Measurements from ENCODE around the gene USP48. TPM values are rescaled to one million over a fixed set of nuclear protein-coding genes. Genes with fewer than 3 reads are reported as not detected.

USP48 gene
- total RNA-seq, 2 donors from 2014 or later = 36.2 to 47.5 TPM

DNA sequence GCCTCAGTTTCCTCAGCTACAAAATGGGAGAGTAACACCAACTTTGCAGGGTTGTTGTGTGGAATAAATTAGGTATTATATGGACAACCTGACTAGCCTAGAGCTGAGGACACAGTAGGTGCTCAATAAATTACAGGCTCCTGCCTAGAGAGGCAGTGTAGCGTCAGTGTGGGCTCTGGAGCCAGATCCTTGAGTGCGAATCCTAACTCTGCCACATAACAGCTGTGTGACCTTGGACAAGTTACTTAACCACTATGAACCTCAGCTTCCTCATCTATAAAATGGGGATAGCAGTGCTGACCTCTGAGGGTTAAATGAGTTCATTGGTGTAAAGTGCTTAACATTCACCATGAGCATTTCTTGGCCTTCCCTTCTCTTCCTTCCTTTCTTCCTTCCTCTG, 146.9 kb downstream of the USP48 start:
- Histone ChIP-seq H3K36me3 (no peaks in the 10 kb centered on the region), H3K27ac (peak overlapping the region in 1 of 2 donors; percentile 75)

GRCh38 chr1:21634806-21635535, 148.0 kb downstream of the USP48 start:
- no peak overlapping the region for H3K4me3 ChIP-seq
- peak overlapping the region; percentile 75 to 81 for H3K27ac ChIP-seq
- H3K27me3 ChIP-seq (replicated peaks; ENCODE audit: insufficient read depth) = no peaks in the 10 kb centered on the region
- DNase-seq (ENCODE audit: low spot score) = no peak
- H3K36me3 ChIP-seq = no peaks in the 10 kb centered on the region
- 73% methylated on average over 12 of the region's 12 CpGs for WGBS
- peaks cover 31% of the 10 kb centered on the region for H3K4me1 ChIP-seq (replicated peaks)
- intact Hi-C loops (cut with DNase I) = no loop called here
- TF ChIP-seq, protein P1, sequence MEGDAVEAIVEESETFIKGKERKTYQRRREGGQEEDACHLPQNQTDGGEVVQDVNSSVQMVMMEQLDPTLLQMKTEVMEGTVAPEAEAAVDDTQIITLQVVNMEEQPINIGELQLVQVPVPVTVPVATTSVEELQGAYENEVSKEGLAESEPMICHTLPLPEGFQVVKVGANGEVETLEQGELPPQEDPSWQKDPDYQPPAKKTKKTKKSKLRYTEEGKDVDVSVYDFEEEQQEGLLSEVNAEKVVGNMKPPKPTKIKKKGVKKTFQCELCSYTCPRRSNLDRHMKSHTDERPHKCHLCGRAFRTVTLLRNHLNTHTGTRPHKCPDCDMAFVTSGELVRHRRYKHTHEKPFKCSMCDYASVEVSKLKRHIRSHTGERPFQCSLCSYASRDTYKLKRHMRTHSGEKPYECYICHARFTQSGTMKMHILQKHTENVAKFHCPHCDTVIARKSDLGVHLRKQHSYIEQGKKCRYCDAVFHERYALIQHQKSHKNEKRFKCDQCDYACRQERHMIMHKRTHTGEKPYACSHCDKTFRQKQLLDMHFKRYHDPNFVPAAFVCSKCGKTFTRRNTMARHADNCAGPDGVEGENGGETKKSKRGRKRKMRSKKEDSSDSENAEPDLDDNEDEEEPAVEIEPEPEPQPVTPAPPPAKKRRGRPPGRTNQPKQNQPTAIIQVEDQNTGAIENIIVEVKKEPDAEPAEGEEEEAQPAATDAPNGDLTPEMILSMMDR (IDR thresholded peaks at IDR 0.05) = no peak
- TF ChIP-seq POLR2AphosphoS5 (IDR thresholded peaks at IDR 0.05) = no peak
- TF ChIP-seq POLR2A (IDR thresholded peaks at IDR 0.05) = no peak
- no peaks in the 10 kb centered on the region for H3K9me3 ChIP-seq

More for the DNA sequence above, 146.9 kb downstream of the USP48 start:
- intact Hi-C loops (cut with DNase I) = no loop called here
- Histone ChIP-seq H3K9me3 (no peaks in the 10 kb centered on the region), H3K4me3 (no peak overlapping the region), H3K27me3 (replicated peaks; ENCODE audit: insufficient read depth) (no peaks in the 10 kb centered on the region), H3K4me1 (replicated peaks) (peaks cover 31% of the 10 kb centered on the region)
- DNase-seq (ENCODE audit: low spot score) = no peak
- TF ChIP-seq POLR2A (IDR thresholded peaks at IDR 0.05) = no peak
- TF ChIP-seq, protein P1 (IDR thresholded peaks at IDR 0.05) = no peak
- TF ChIP-seq POLR2AphosphoS5 (IDR thresholded peaks at IDR 0.05) = no peak
- WGBS = 96% methylated on average over 2 of the region's 2 CpGs

GRCh38 chr1:21633992-21634805, 148.8 kb downstream of the USP48 start:
- Histone ChIP-seq H3K27ac (peak overlapping the region; percentile 75 to 81), H3K27me3 (replicated peaks; ENCODE audit: insufficient read depth) (no peaks in the 10 kb centered on the region), H3K4me3 (no peak overlapping the region), H3K36me3 (no peaks in the 10 kb centered on the region), H3K9me3 (no peaks in the 10 kb centered on the region), H3K4me1 (replicated peaks) (peaks cover 28% of the 10 kb centered on the region)
- intact Hi-C loops (cut with DNase I) = no loop called here
- 33% methylated on average over 17 of the region's 18 CpGs for WGBS
- no peak for TF ChIP-seq POLR2A (IDR thresholded peaks at IDR 0.05)
- TF ChIP-seq, protein P1 (IDR thresholded peaks at IDR 0.05) = no peak
- TF ChIP-seq POLR2AphosphoS5 (IDR thresholded peaks at IDR 0.05) = peak; percentile 63
- DNase-seq (ENCODE audit: low spot score) = peak; percentile 86

DNA sequence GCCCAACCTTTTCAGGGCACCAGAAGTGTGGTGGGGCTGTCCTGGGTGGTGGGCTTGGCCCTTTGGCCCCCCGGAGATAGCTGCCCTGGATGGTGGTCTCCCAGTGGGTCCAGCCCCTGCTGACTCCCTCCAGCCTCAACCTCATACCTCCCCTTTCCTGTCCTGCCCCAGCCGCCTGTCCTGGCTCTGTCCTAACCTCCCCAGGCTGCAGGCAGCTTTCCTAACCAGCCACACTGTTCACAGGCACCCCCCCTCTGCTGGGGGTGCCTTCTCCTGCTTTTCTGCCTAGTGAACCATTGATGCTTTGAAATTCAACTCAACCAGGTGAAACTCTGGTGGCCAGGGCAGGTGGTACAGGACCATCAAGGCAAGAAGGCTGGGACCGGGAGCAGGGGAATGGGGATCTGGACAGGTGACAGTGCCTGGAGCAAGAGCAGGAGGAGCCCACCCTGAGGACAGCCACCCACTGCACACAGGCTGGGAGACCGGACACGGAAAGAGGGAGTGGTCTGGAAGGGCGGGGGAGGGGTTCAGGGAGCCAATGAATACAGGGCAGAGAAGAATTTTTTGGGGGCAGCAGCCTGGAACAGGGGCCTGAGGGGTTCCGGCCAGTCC, 149.7 kb downstream of the USP48 start:
- no peaks in the 10 kb centered on the region for H3K9me3 ChIP-seq
- 74% methylated on average over 7 of the region's 7 CpGs for WGBS
- H3K27ac ChIP-seq = peak overlapping the region; percentile 75 to 81
- no peak overlapping the region for H3K4me3 ChIP-seq
- H3K36me3 ChIP-seq = no peaks in the 10 kb centered on the region
- no peak for DNase-seq (ENCODE audit: low spot score)
- H3K4me1 ChIP-seq (replicated peaks) = peaks cover 19% of the 10 kb centered on the region
- TF ChIP-seq, protein P1 (IDR thresholded peaks at IDR 0.05) = no peak
- TF ChIP-seq POLR2A (IDR thresholded peaks at IDR 0.05) (no peak), POLR2AphosphoS5 (IDR thresholded peaks at IDR 0.05) (no peak)
- intact Hi-C loops (cut with DNase I) = no loop called here
- H3K27me3 ChIP-seq (replicated peaks; ENCODE audit: insufficient read depth) = no peaks in the 10 kb centered on the region

All from prostate gland (tissue), 2 donors.